NCI-H1105 (cell line): ENCODE measurements around the gene CACNA1B.

Source experiments
- DNase-seq: peaks from one replicate; lab custom pipeline; 2025; lab: John Stamatoyannopoulos, UW

CACNA1B gene

DNA sequence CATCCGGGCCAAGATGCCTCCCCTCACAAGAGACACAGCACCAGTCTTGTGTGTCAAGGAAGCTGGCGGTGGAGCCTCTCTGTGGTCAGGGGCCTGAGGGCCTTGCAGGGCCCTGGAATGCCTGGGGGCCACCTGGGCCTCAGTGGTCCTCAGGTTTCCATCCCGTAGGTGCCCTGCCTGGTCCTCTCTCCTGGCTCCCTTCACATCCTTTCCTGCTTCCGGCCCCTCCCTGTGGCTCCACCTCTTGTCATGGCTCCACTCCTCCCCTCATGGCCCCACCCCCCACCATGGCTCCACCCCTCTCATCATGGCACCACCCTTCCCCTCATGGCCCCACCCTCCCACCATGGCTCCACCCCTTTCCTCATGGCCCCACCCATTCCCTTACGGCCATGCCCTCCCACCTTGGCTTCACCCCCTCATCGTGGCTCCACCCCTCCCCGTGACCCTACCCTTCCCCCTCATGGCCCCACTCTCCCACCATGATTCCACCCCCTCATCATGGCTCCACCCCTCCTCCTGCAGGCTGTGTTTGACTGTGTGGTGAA lies 175.8 kb downstream of the CACNA1B start:
- no peak for DNase-seq

GRCh38 chr9:138053996-138054752 lies 176.6 kb downstream of the CACNA1B start:
- no peak for DNase-seq

DNA sequence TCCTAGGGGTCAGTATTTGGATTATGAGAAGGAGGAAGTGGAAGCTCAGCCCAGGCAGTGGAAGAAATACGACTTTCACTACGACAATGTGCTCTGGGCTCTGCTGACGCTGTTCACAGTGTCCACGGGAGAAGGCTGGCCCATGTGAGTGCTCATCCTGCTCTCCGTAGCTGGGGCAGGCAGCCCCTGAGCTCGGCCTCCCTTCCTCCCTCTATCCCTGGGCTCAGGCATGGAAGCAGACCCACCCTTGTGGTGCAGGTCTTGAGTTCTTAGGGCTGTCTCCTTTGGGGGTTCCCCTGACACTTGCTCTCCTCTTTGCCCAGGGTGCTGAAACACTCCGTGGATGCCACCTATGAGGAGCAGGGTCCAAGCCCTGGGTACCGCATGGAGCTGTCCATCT lies 180.1 kb downstream of the CACNA1B start:
- DNase-seq = no peak

GRCh38 chr9:138058181-138058580 lies 180.6 kb downstream of the CACNA1B start:
- DNase-seq = no peak

DNA sequence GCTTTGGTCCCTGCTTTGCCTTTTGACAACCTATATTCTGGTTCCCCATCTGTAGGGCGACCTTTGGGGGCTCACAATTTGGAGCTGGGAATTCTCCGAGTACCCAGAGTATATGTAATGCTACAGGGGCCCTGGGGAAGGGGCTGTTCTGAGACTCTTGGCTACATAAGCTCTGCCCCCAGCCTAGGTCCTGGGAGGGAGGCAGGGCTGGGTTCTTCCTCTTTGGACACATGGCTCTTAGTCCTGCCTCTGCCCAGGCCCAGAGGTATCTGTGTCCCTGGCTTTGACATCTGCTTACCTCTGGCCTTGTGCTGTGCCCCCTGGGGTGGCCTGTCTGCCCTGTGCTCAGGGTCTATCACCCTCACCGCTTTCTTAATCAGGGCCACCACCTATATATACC lies 181.6 kb downstream of the CACNA1B start:
- no peak for DNase-seq

DNA sequence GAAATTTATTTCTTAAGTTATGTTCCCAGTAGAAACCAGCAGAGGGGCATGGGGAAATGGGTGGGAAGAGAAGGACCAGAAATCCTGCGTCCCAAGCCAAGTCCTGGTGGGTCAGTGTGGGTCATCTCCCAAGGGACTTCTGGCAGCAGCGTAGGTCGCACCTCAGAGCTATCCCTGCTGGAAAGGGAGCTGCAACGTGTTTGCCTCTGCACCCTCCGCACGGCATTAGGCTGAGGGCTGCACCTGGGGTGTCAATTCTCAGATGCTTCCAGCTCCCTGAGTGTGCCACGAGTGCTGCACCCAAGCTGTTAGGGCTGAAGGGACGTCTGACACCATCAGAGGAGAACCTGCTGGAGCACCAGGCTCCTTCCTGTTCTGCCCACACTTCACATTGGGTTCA lies 182.8 kb downstream of the CACNA1B start:
- no peak for DNase-seq

DNA sequence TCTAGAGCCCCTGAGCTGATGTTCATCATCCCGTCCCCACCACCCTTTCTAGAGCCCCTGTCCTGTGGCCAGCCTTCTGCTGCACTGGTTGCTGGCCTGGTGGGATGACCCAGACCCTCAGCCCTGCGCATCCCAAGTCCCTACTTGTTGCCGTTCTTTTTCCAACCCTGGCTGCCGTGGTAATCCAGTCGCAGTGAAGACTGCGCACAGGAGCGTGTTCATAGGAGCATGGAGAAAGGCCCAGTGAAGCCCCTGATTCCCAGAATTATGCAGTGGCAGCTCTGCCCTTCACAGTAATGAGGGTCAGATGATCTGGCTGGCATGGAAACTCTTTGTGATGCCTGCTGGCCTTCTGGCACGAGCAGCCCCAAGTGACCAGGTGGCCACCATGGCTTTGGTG lies 183.3 kb downstream of the CACNA1B start:
- DNase-seq = no peak

- no peak for DNase-seq
These were observed 184.0 kb downstream of the CACNA1B start for GRCh38 chr9:138061631-138062030.

DNA sequence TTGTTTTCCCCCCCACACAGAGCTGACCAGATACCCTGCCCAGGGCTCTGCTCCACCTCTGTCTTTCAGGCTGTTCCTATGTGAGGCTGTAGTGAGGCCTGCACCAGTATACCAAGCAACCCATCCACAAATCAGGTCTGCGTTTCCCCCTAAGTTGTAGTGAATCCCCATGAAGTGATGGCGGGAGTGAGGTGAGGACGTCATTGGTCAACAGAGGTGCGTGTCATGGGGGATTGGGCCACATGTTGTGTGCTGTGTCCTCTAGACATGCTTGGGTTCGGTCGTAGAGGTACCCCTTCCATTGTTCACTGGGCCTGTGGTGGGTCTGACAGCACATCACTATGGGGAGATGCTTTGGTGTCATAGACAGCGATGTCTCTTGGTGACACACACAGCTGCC lies 184.6 kb downstream of the CACNA1B start:
- no peak for DNase-seq

DNA sequence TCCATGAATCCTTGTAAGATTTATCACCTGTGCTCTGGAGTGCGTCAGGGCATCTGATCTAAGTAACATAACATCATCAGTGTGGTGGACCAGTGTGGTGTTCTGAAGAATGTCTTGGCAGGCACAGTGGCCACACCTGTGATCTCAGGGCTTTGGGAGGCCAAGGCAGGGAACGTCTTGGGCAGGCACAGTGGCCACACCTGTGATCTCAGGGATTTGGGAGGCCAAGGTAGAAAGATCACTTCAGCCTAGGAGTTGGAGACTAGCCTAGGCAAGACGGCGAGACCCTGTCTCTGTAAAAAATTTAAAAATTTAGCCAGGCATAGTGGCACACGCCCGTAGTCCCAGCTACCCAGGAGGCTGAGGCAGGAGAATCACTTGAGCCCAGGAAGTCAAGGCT lies 185.5 kb downstream of the CACNA1B start:
- no peak for DNase-seq

DNA sequence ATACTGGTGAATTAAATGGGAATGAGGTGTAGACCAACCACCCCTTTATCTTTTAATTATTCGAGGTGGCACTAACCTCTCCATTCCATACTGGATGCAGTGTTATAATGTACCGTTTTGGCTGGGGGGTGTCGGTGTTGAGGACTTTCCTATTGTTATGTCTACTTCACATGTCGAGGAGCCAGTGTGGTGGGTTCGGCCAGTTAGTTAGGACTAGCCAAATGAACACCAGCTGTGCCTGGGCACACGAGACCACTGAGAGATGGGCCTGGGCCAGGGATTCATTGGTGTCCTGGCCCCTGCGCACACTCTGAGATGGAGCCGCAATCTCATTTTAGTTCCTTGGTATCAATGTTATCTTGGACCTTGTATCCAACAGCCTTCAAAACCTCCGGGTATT lies 186.2 kb downstream of the CACNA1B start:
- no peak for DNase-seq

DNA sequence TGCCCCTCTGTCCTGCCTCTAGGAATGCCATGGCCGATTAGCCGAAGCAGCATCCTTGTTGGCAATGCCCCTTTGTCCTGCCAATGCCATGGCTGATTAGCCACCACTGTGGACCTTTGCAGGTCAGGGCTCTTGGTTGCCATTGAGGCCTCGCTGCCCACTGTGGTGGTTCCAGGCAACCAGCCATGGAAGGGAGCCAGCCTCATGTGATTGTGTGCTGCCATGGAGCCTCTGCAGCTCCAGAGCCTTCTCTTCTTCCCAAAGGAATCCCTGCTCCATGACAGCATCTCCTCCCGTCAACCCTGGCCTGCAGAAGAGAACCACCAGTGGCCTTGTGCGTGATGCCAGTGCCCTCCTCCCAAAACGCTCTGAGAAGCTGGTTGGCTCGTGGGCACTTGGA lies 187.0 kb downstream of the CACNA1B start:
- no peak for DNase-seq

- DNase-seq = no peak
These were observed 187.7 kb downstream of the CACNA1B start for GRCh38 chr9:138065287-138065686.

- DNase-seq = no peak
These were observed 188.5 kb downstream of the CACNA1B start for GRCh38 chr9:138066049-138066448.

GRCh38 chr9:138067613-138068367 lies 190.2 kb downstream of the CACNA1B start:
- no peak for DNase-seq

DNA sequence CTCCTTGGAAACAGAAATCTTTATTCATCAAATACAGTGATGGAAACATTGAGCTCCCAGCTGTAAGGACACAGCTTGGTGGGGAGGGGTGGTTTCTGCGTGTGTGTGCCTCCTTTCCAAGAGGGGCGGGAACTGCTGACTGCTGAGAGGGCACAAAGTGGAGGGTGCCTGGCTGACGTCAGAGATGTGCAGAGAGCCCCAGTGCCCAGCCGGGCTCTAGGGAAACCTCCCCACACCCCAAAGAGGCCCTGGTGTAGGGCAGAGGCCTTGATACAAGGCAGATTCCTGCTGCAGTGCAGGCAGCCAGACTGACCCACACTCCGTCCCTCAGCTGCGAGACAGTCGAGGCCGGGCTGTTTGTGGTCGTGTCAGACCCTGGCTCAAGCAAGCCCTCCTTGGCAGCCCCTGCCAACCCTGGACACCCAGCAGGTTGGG lies 191.0 kb downstream of the CACNA1B start:
- no peak for DNase-seq

GRCh38 chr9:138069731-138070456 lies 192.3 kb downstream of the CACNA1B start:
- no peak for DNase-seq

GRCh38 chr9:138070815-138071214 lies 193.2 kb downstream of the CACNA1B start:
- DNase-seq = no peak

DNA sequence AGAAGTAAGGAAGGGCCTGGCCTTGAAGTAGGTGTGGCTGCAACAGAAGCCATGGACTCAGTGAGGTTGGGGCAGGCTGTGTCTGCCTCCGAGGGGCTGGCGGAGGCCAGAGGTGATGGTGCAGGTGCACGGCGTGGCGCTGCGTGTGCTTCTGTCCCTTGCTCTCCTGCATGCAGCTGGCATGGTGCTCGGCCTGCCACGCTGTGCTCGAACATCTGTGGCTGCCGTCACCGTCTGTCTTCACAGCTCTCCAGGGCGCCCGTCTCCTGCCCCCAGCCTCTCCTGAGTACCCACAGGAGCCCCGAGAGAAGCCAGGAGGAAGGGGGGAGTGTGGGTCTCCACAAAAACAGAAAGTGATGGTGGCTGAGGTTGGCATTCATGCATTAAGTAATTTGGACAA lies 193.7 kb downstream of the CACNA1B start:
- DNase-seq = no peak

DNA sequence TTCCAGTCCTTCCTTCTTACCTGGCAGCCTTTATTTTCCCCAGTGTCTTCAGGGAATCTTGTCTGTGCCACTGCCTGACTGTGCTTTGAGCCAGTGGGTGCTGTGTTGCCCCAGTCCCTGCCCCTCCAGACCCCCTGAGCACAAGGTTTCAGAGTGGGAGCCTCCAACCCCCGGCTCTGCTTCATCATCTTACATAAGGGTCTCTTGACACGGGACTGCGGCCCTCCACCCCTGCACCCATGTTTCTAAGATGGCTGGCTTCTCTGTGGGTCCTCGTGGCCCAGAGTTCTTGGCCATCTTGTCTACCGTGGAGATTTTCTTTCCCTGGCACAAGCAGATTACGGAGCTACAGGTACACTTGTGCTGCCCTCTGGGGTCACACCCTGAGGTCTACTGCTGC lies 194.1 kb downstream of the CACNA1B start:
- DNase-seq = no peak

- no peak for DNase-seq
These were observed 194.7 kb downstream of the CACNA1B start for GRCh38 chr9:138072161-138072842.

DNA sequence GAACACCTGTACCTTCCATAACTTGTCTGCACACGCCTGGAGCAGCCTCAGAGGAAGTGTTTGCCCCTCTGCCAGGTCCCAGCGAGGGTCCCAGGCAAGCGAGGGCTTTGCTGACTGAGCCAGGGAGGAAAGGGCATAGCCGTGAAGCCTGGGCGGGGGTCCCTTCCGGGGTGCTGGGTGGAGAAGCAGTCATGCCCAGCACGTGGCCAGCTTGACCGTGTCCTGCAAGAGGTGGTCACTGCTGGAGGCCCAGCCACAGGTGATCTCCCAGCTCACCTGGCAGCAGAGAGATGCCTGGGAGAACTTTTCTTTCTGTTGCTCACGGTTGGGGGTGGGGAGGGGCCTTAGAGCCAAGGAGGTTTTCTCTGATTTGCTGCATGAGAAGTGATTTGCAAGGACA lies 195.3 kb downstream of the CACNA1B start:
- DNase-seq = no peak
